ENCODE results near the gene NPBWR2. TPM values are rescaled to one million over a fixed set of nuclear protein-coding genes. Genes with fewer than 3 reads are reported as not detected.

NPBWR2 gene
- total RNA-seq, 2 donors from 2014 or later: not detected

GRCh38 chr20:64065974-64066343 is 41.4 kb downstream of the NPBWR2 start:
- H3K27me3 ChIP-seq: no peaks in the 10 kb centered on the region
- no peak for DNase-seq (ENCODE audit: low spot score)
- peaks cover 0 to 33% of the 10 kb centered on the region in 2 donors for H3K4me1 ChIP-seq
- no peaks in the 10 kb centered on the region for H3K9me3 ChIP-seq
- TF ChIP-seq CTCF (IDR thresholded peaks at IDR 0.05): no peak
- no peak overlapping the region for H3K27ac ChIP-seq
- H3K4me3 ChIP-seq: no peak overlapping the region
- no peaks in the 10 kb centered on the region for H3K36me3 ChIP-seq

- Histone ChIP-seq H3K27ac (no peak overlapping the region), H3K36me3 (no peaks in the 10 kb centered on the region), H3K9me3 (no peaks in the 10 kb centered on the region), H3K4me1 (peaks cover 0 to 33% of the 10 kb centered on the region in 2 donors), H3K27me3 (no peaks in the 10 kb centered on the region), H3K4me3 (no peak overlapping the region)
- TF ChIP-seq CTCF (IDR thresholded peaks at IDR 0.05): no peak
- no peak for DNase-seq (ENCODE audit: low spot score)
These were observed 42.0 kb downstream of the NPBWR2 start for GRCh38 chr20:64065062-64065973.

- TF ChIP-seq CTCF (IDR thresholded peaks at IDR 0.05): no peak
- H3K27me3 ChIP-seq: no peaks in the 10 kb centered on the region
- no peak for DNase-seq (ENCODE audit: low spot score)
- peak overlapping the region; percentile 79 to 97 for H3K4me3 ChIP-seq
- H3K9me3 ChIP-seq: no peaks in the 10 kb centered on the region
- peaks cover 0 to 33% of the 10 kb centered on the region in 2 donors for H3K4me1 ChIP-seq
- no peaks in the 10 kb centered on the region for H3K36me3 ChIP-seq
- H3K27ac ChIP-seq: peak overlapping the region; percentile 57 to 76
These were observed 43.1 kb downstream of the NPBWR2 start for GRCh38 chr20:64064145-64064698.

- no peaks in the 10 kb centered on the region for H3K9me3 ChIP-seq
- DNase-seq (ENCODE audit: low spot score): no peak
- H3K4me1 ChIP-seq: peaks cover 0 to 33% of the 10 kb centered on the region in 2 donors
- H3K4me3 ChIP-seq: peak overlapping the region; percentile 79 to 97
- no peaks in the 10 kb centered on the region for H3K27me3 ChIP-seq
- H3K27ac ChIP-seq: peak overlapping the region; percentile 57 to 76
- H3K36me3 ChIP-seq: no peaks in the 10 kb centered on the region
- no peak for TF ChIP-seq CTCF (IDR thresholded peaks at IDR 0.05)
These were observed 43.8 kb downstream of the NPBWR2 start for GRCh38 chr20:64063389-64064144.

GRCh38 chr20:64062596-64063388 is 44.6 kb downstream of the NPBWR2 start, which contains the start of gene TCEA2:
Gene TCEA2, plus strand, starts transcription at chr20:64063198. Its CDS starts 115 bp downstream, at chr20:64063313.
- DNase-seq (ENCODE audit: low spot score): peak; percentile 97
- H3K9me3 ChIP-seq: no peaks in the 10 kb centered on the region
- no peaks in the 10 kb centered on the region for H3K27me3 ChIP-seq
- H3K27ac ChIP-seq: peak within 1 kb of the TSS; percentile 76 to 84
- no peaks in the 10 kb centered on the region for H3K36me3 ChIP-seq
- no peak for TF ChIP-seq CTCF (IDR thresholded peaks at IDR 0.05)
- peak within 1 kb of the TSS; percentile 79 to 97 for H3K4me3 ChIP-seq
- peaks cover 0 to 33% of the 10 kb centered on the region in 2 donors for H3K4me1 ChIP-seq
